Transverse colon (tissue), 4 donors: ENCODE data around the gene MARCO. TPM values are rescaled to one million over a fixed set of nuclear protein-coding genes. Genes with fewer than 3 reads are reported as not detected.

Source experiments
- DNase-seq: peaks from one replicate; pipeline ENCODE4 v3.0.0-alpha.2; 2019
- H3K27ac ChIP-seq, 4 donors: fragments of 200-600 bp; sonication (generic); 2 replicates each; pipeline ENCODE4 v1.5.1; 2016 to 2018; ENCODE audit warnings: inconsistent platforms in 4 of 4
- H3K27me3 ChIP-seq: fragments of 200-600 bp; sonication (generic); 2 replicates; pipeline ENCODE4 v1.5.1; 2017; ENCODE audit warnings: inconsistent platforms
- H3K36me3 ChIP-seq, 4 donors: fragments of 200-600 bp; sonication (generic); 2 replicates each; pipeline ENCODE4 v1.5.1; 2017 to 2019; ENCODE audit warnings: inconsistent platforms in 4 of 4
- H3K4me1 ChIP-seq, 4 donors: fragments of 200-600 bp; sonication (generic); 2 replicates each; pipeline ENCODE4 v1.5.1; 2017 to 2020; ENCODE audit warnings: inconsistent platforms in 4 of 4
- H3K4me3 ChIP-seq, 4 donors: fragments of 200-600 bp; sonication (generic); 1 replicate in 1 of 4; 2 replicates in 3 of 4; pipeline versions ENCODE4 v1.5.1 to v1.6.1; 2017 to 2019; ENCODE audit warnings: inconsistent platforms in 4 of 4
- H3K9me3 ChIP-seq, 2 donors: fragments of 200-600 bp; sonication (generic); 2 replicates each; pipeline ENCODE4 v1.5.1; 2017 to 2019; ENCODE audit warnings: inconsistent platforms in 2 of 2
- CTCF ChIP-seq, 5 experiments: fragments of 200-600 bp in 3 of 5; fragments of 450-650 bp in 2 of 5; sonication (generic) in 3 of 5; IDR thresholded peaks; 1 replicate in 2 of 5; 2 replicates in 3 of 5; pipeline ENCODE4 v1.5.1; 2016 to 2017; ENCODE audit warnings: antibody characterized with exemption in 5 of 5, inconsistent platforms in 3 of 5, mild to moderate bottlenecking in 2 of 5, moderate library complexity in 1 of 5
- EP300 ChIP-seq: sonication (generic); formaldehyde crosslinking; IDR thresholded peaks from one replicate; pipeline ENCODE4 v1.6.1; 2017; ENCODE audit warnings: antibody characterized with exemption, low read depth
- POLR2A ChIP-seq: fragments of 450-650 bp; IDR thresholded peaks from one replicate; pipeline ENCODE4 v1.6.1; 2016; ENCODE audit warnings: antibody characterized with exemption, mild to moderate bottlenecking, moderate library complexity
- POLR2AphosphoS5 ChIP-seq, 3 donors: sonication (generic); formaldehyde crosslinking; IDR thresholded peaks; one replicate each; pipeline ENCODE4 v1.6.1; 2016; ENCODE audit warnings: antibody characterized with exemption in 3 of 3
- WGBS, 2 donors: methylation state at CpG; one replicate each; pipeline ENCODE4 v1.1.5; 2018; ENCODE audit warnings: low coverage in 1 of 2; 5-methylcytosine and 5-hydroxymethylcytosine counted together
- in situ Hi-C, 4 donors: fragments of 200-750 bp; cut with MboI; loops; one replicate each; pipeline versions ENCODE4 v1.15.0 to v1.15.1; 2017; ENCODE audit warnings: low sequenced_read_pairs in 3 of 4, low pct_ligation_motif_present in 1 of 4, low pct_unique_long_range_greater_than_20kb in 1 of 4
- intact Hi-C: fragments of 100-400 bp; cut with DNase I; formaldehyde crosslinking; loops from one replicate; pipeline ENCODE4 v1.15.1; 2023; ENCODE audit warnings: low total_unique reads
- total RNA-seq, 4 donors: library from RNA; depleted of rRNA; stranded (reverse); fragments of >200 nt; gene quantifications; one replicate each; pipeline ENCODE4 v1.1.0, GENCODE V29; 2016

The MARCO gene
- total RNA-seq, 4 donors from 2014 or later, result 1.9 to 47.0 (median 4.4) TPM

- in situ Hi-C loops (no loop called here), intact Hi-C loops (no loop called here)
- Histone ChIP-seq H3K36me3 (no peaks in the 10 kb centered on the region), H3K27ac (no peak overlapping the region), H3K4me1 (no peaks in the 10 kb centered on the region), H3K27me3 (no peaks in the 10 kb centered on the region), H3K9me3 (no peaks in the 10 kb centered on the region), H3K4me3 (no peak overlapping the region)
- TF ChIP-seq CTCF (IDR thresholded peaks at IDR 0.05) (no peak), EP300 (no peak), POLR2AphosphoS5 (IDR thresholded peaks at IDR 0.05) (no peak), POLR2A (no peak)
- DNase-seq, result no peak
- 61% methylated on average over 13 of the region's 13 CpGs; no CpG with 5 or more reads in 1 of the 2 donors for WGBS, 2 donors
Measured at GRCh38 chr2:118974103-118974993, 32.4 kb downstream of the MARCO start.

GRCh38 chr2:118975133-118975532, 33.1 kb downstream of the MARCO start:
- in situ Hi-C loops, result no loop called here
- WGBS, 2 donors, result 50% methylated on average over 5 of the region's 5 CpGs; no CpG with 5 or more reads in 1 of the 2 donors
- no peaks in the 10 kb centered on the region for H3K27me3 ChIP-seq
- H3K36me3 ChIP-seq, result no peaks in the 10 kb centered on the region
- H3K27ac ChIP-seq, result no peak overlapping the region
- H3K9me3 ChIP-seq, result no peaks in the 10 kb centered on the region
- no peak for DNase-seq
- TF ChIP-seq POLR2A (no peak), POLR2AphosphoS5 (IDR thresholded peaks at IDR 0.05) (no peak), EP300 (no peak), CTCF (IDR thresholded peaks at IDR 0.05) (no peak)
- no peaks in the 10 kb centered on the region for H3K4me1 ChIP-seq
- intact Hi-C loops, result no loop called here
- no peak overlapping the region for H3K4me3 ChIP-seq

GRCh38 chr2:118978064-118978463, 36.1 kb downstream of the MARCO start:
- no peaks in the 10 kb centered on the region for H3K4me1 ChIP-seq
- intact Hi-C loops (no loop called here), in situ Hi-C loops (no loop called here)
- H3K27me3 ChIP-seq, result no peaks in the 10 kb centered on the region
- H3K27ac ChIP-seq, result no peak overlapping the region
- TF ChIP-seq CTCF (IDR thresholded peaks at IDR 0.05) (no peak), EP300 (no peak), POLR2A (no peak)
- no peaks in the 10 kb centered on the region for H3K36me3 ChIP-seq
- WGBS, 2 donors, result 94% methylated on average over 2 of the region's 2 CpGs; no CpG with 5 or more reads in 1 of the 2 donors
- no peak overlapping the region for H3K4me3 ChIP-seq
- no peak for DNase-seq
- no peaks in the 10 kb centered on the region for H3K9me3 ChIP-seq

- H3K27me3 ChIP-seq, result no peaks in the 10 kb centered on the region
- 74% methylated on average over 5 of the region's 5 CpGs; no CpG with 5 or more reads in 1 of the 2 donors for WGBS, 2 donors
- no peak overlapping the region for H3K4me3 ChIP-seq
- in situ Hi-C loops, result no loop called here
- H3K4me1 ChIP-seq, result no peaks in the 10 kb centered on the region
- H3K9me3 ChIP-seq, result no peaks in the 10 kb centered on the region
- no peak overlapping the region for H3K27ac ChIP-seq
- no peaks in the 10 kb centered on the region for H3K36me3 ChIP-seq
- intact Hi-C loops, result no loop called here
- DNase-seq, result no peak
- TF ChIP-seq POLR2A (no peak), POLR2AphosphoS5 (IDR thresholded peaks at IDR 0.05) (no peak), EP300 (no peak), CTCF (IDR thresholded peaks at IDR 0.05) (no peak)
Measured at GRCh38 chr2:118979152-118979861, 37.3 kb downstream of the MARCO start.
